Colonic mucosa (tissue), 4 donors: ENCODE measurements around the gene SIGLEC9. TPM values are rescaled to one million over a fixed set of nuclear protein-coding genes. Genes with fewer than 3 reads are reported as not detected.
A peak's percentile ranks its signal among the peaks of the same experiment; 100 is the strongest.

Source experiments
- DNase-seq: peaks from one replicate; pipeline ENCODE4 v3.0.0-alpha.2; 2020
- H3K27ac ChIP-seq: fragments of 200-600 bp; one replicate; pipeline ENCODE4 v1.8.0; 2021
- H3K27me3 ChIP-seq: fragments of 200-600 bp; one replicate; pipeline ENCODE4 v1.8.0; 2021
- H3K36me3 ChIP-seq: fragments of 200-600 bp; one replicate; pipeline ENCODE4 v1.8.0; 2021
- H3K4me1 ChIP-seq: fragments of 200-600 bp; one replicate; pipeline ENCODE4 v1.8.0; 2021; ENCODE audit warnings: mild to moderate bottlenecking
- H3K4me3 ChIP-seq: fragments of 200-600 bp; one replicate; pipeline ENCODE4 v1.8.0; 2021
- H3K9ac ChIP-seq, 2 donors: one replicate each; pipeline ENCODE4 v1.7.0; 2013; ENCODE audit warnings: control low read depth in 2 of 2, low read depth in 2 of 2, low read length in 2 of 2
- H3K9me3 ChIP-seq: fragments of 200-600 bp; one replicate; pipeline ENCODE4 v1.8.0; 2021
- intact Hi-C: fragments of 100-400 bp; cut with DNase I; formaldehyde crosslinking; loops from one replicate; pipeline ENCODE4 v1.14.1; 2022
- total RNA-seq, 2 donors: library from RNA; stranded (reverse); fragmentation: NEBNext Ultra II Directional in 1 of 2; extraction: Animal tissue kit (Norgen Biotek cat#: 25700) in 1 of 2; gene quantifications; one replicate each; pipeline ENCODE4 v1.2.1, GENCODE V29; 2021
- TF ChIP-seq, protein P1 (sequence below): fragments of 200-600 bp; IDR thresholded peaks from one replicate; pipeline ENCODE4 v1.8.0; 2022; ENCODE audit warnings: antibody characterized with exemption, mild to moderate bottlenecking
- donor health status: healthy.
- donor health status: DM: no; HTN: no; CAD: no.
- donor health status: DM: no; HTN: no; CAD: no.

Gene SIGLEC9
- total RNA-seq, 2 donors from 2014 or later = 0.86 to 1.7 TPM

DNA sequence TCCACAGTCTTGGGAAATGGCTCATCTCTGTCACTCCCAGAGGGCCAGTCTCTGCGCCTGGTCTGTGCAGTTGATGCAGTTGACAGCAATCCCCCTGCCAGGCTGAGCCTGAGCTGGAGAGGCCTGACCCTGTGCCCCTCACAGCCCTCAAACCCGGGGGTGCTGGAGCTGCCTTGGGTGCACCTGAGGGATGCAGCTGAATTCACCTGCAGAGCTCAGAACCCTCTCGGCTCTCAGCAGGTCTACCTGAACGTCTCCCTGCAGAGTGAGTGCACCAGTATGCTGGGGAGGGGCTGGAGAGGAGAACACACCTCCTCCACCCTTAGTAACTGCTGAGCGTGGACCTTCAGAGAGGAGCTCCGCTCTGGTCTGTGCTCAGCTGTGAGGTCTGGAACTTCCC, 2.3 kb downstream of the SIGLEC9 start:
- H3K4me3 ChIP-seq = no peak overlapping the region
- DNase-seq = no peak
- H3K9ac ChIP-seq = no peak overlapping the region
- TF ChIP-seq, protein P1, sequence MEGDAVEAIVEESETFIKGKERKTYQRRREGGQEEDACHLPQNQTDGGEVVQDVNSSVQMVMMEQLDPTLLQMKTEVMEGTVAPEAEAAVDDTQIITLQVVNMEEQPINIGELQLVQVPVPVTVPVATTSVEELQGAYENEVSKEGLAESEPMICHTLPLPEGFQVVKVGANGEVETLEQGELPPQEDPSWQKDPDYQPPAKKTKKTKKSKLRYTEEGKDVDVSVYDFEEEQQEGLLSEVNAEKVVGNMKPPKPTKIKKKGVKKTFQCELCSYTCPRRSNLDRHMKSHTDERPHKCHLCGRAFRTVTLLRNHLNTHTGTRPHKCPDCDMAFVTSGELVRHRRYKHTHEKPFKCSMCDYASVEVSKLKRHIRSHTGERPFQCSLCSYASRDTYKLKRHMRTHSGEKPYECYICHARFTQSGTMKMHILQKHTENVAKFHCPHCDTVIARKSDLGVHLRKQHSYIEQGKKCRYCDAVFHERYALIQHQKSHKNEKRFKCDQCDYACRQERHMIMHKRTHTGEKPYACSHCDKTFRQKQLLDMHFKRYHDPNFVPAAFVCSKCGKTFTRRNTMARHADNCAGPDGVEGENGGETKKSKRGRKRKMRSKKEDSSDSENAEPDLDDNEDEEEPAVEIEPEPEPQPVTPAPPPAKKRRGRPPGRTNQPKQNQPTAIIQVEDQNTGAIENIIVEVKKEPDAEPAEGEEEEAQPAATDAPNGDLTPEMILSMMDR = no peak
- no peaks in the 10 kb centered on the region for H3K36me3 ChIP-seq
- no peak overlapping the region for H3K27ac ChIP-seq
- intact Hi-C loops = no loop called here
- no peaks in the 10 kb centered on the region for H3K27me3 ChIP-seq
- no peaks in the 10 kb centered on the region for H3K4me1 ChIP-seq
- H3K9me3 ChIP-seq = no peaks in the 10 kb centered on the region

- TF ChIP-seq, protein P1 = no peak
- Histone ChIP-seq H3K9me3 (no peaks in the 10 kb centered on the region), H3K27me3 (no peaks in the 10 kb centered on the region), H3K4me1 (no peaks in the 10 kb centered on the region), H3K27ac (no peak overlapping the region), H3K4me3 (no peak overlapping the region), H3K36me3 (no peaks in the 10 kb centered on the region), H3K9ac (no peak overlapping the region)
- no peak for DNase-seq
- intact Hi-C loops = no loop called here
Measured at GRCh38 chr19:51127755-51128154, 3.0 kb downstream of the SIGLEC9 start.

DNA sequence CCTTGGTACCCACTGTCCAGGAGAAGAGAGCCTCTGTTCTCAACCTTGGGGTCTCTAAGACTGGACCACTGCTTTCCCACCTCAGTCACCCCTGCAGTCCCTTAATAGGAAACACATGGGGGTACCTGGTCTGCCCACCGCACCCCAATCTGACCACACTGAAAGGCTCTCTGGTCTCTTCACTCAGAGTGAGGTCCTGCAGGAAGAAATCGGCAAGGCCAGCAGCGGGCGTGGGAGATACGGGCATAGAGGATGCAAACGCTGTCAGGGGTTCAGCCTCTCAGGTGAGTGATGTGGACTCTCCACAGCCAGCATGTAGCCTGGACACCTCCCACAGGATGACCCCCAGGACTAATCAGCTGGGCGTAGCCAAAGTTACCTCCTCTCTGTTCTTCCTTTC, 3.5 kb downstream of the SIGLEC9 start:
- intact Hi-C loops = no loop called here
- H3K36me3 ChIP-seq = no peaks in the 10 kb centered on the region
- H3K9me3 ChIP-seq = no peaks in the 10 kb centered on the region
- H3K4me1 ChIP-seq = no peaks in the 10 kb centered on the region
- H3K27ac ChIP-seq = no peak overlapping the region
- no peak overlapping the region for H3K9ac ChIP-seq
- TF ChIP-seq, protein P1 = no peak
- DNase-seq = no peak
- H3K4me3 ChIP-seq = no peak overlapping the region
- no peaks in the 10 kb centered on the region for H3K27me3 ChIP-seq

- Histone ChIP-seq H3K4me3 (no peak overlapping the region), H3K36me3 (no peaks in the 10 kb centered on the region), H3K9me3 (no peaks in the 10 kb centered on the region), H3K9ac (no peak overlapping the region), H3K27ac (no peak overlapping the region), H3K4me1 (no peaks in the 10 kb centered on the region), H3K27me3 (no peaks in the 10 kb centered on the region)
- DNase-seq = no peak
- TF ChIP-seq, protein P1 = no peak
- intact Hi-C loops = no loop called here
Measured at GRCh38 chr19:51129716-51130115, 5.0 kb downstream of the SIGLEC9 start.

GRCh38 chr19:51131780-51132680, 7.3 kb downstream of the SIGLEC9 start:
- intact Hi-C loops = no loop called here
- peak; percentile 32 for DNase-seq
- no peaks in the 10 kb centered on the region for H3K27me3 ChIP-seq
- H3K36me3 ChIP-seq = no peaks in the 10 kb centered on the region
- no peak overlapping the region for H3K9ac ChIP-seq
- H3K9me3 ChIP-seq = no peaks in the 10 kb centered on the region
- TF ChIP-seq, protein P1 = no peak
- no peak overlapping the region for H3K4me3 ChIP-seq
- H3K27ac ChIP-seq = no peak overlapping the region
- H3K4me1 ChIP-seq = no peaks in the 10 kb centered on the region
